ENCODE results near the gene SH2D1B.
"Not testable (repeated sequence)": the region's sequence is repeated elsewhere in the genome, so short reads cannot be mapped to it uniquely, and the experiment has no call there.

SH2D1B gene

DNA sequence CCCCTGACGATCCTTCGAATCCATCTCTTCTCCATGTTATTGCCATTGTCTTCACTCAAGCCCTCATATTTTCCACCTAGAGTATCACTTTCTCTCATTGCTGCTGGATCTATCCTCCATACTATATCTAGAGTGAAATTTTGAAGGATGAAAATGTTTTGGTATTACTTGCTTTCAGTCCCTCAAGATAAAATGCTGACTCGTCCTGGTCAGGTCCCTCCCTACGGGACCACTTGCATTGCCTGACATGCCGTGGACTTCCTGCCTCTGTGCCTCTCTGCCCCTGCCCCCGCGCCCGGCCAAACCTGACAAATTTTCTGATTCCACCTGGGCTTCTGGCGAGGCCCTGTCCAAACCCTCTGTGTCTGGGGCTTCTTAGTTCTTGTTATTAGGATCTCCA, 58.9 kb downstream of the SH2D1B start:
- H3K4me3 ChIP-seq (ENCODE audit: low read depth in 1 of 2, low read length in 2 of 2): no peak overlapping the region
- no peak overlapping the region for H3K9ac ChIP-seq (ENCODE audit: low read depth in 1 of 2, low read length in 2 of 2)
- H3K27ac ChIP-seq (ENCODE audit: low read depth, low read length): no peak overlapping the region
- H3K27me3 ChIP-seq (ENCODE audit: control insufficient read depth in 1 of 2, insufficient read depth in 2 of 2, low read length in 2 of 2): no peaks in the 10 kb centered on the region
- peaks cover 0 to 8% of the 10 kb centered on the region in 2 donors for H3K36me3 ChIP-seq (ENCODE audit: control insufficient read depth in 1 of 2, insufficient read depth in 2 of 2, low read length in 2 of 2)
- H3K4me1 ChIP-seq (ENCODE audit: control insufficient read depth in 1 of 2, insufficient read depth in 2 of 2, low read length in 2 of 2): peaks cover 21 to 22% of the 10 kb centered on the region in 2 donors
- H3K9me3 ChIP-seq (ENCODE audit: control insufficient read depth in 1 of 2, low read length in 2 of 2): no peaks in the 10 kb centered on the region

DNA sequence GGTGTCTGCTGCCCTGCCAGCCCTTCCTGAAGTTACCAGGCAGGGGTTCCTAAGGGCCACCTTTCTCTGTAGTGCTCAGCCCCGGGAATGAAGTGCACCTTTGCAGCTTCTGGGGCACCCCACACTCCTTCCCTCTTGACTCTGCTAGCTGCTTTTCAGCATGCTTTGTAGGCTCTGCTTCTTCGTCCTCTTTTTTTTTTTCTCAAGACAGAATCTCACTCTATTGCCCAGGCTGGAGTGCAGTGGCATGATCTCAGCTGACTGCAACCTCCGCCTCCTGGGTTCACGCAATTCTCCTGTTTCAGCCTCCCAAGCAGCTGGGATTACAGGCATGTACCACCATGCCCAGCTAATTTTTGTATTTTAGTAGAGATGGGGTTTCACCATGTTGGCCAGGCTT, 60.1 kb downstream of the SH2D1B start:
- peaks cover 21 to 31% of the 10 kb centered on the region in 2 donors for H3K4me1 ChIP-seq (ENCODE audit: control insufficient read depth in 1 of 2, insufficient read depth in 2 of 2, low read length in 2 of 2)
- H3K27ac ChIP-seq (ENCODE audit: low read depth, low read length); H3K9ac ChIP-seq (ENCODE audit: low read depth in 1 of 2, low read length in 2 of 2); H3K9me3 ChIP-seq (ENCODE audit: control insufficient read depth in 1 of 2, low read length in 2 of 2); H3K27me3 ChIP-seq (ENCODE audit: control insufficient read depth in 1 of 2, insufficient read depth in 2 of 2, low read length in 2 of 2); H3K4me3 ChIP-seq (ENCODE audit: low read depth in 1 of 2, low read length in 2 of 2); H3K36me3 ChIP-seq (ENCODE audit: control insufficient read depth in 1 of 2, insufficient read depth in 2 of 2, low read length in 2 of 2): not testable (repeated sequence)

DNA sequence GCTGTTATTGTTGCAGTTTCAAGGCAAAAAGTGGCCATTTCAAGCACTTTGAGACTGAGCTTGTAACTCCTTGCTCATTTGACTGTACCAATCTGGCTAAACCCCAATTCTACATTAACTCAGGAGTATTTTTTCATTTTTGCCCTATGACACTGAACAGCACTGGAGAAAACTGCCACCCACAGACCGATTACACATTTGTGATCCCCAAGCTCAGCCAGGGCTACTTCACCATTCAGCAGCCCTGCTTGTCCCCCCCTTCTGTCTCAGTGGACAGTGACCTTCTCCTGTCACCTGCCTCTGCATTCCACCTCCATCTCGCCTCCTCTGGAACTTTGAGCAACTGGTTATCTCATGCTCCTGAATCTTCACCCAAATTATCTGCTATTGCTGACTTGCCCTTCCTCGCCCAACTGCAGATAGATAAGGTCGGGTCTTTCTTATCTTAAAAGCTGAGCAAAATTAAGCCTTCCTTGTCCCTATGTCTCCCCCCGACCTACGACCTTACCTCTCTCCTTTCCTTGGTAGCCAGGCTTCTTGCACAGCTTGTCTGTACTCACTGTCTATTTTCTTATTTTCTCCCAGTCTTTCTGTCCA, 60.6 kb downstream of the SH2D1B start:
- H3K4me3 ChIP-seq (ENCODE audit: low read depth in 1 of 2, low read length in 2 of 2): no peak overlapping the region
- H3K9ac ChIP-seq (ENCODE audit: low read depth in 1 of 2, low read length in 2 of 2): no peak overlapping the region
- peaks cover 0 to 5% of the 10 kb centered on the region in 2 donors for H3K36me3 ChIP-seq (ENCODE audit: control insufficient read depth in 1 of 2, insufficient read depth in 2 of 2, low read length in 2 of 2)
- no peaks in the 10 kb centered on the region for H3K9me3 ChIP-seq (ENCODE audit: control insufficient read depth in 1 of 2, low read length in 2 of 2)
- H3K27me3 ChIP-seq (ENCODE audit: control insufficient read depth in 1 of 2, insufficient read depth in 2 of 2, low read length in 2 of 2): no peaks in the 10 kb centered on the region
- no peak overlapping the region for H3K27ac ChIP-seq (ENCODE audit: low read depth, low read length)
- H3K4me1 ChIP-seq (ENCODE audit: control insufficient read depth in 1 of 2, insufficient read depth in 2 of 2, low read length in 2 of 2): peaks cover 21 to 36% of the 10 kb centered on the region in 2 donors

DNA sequence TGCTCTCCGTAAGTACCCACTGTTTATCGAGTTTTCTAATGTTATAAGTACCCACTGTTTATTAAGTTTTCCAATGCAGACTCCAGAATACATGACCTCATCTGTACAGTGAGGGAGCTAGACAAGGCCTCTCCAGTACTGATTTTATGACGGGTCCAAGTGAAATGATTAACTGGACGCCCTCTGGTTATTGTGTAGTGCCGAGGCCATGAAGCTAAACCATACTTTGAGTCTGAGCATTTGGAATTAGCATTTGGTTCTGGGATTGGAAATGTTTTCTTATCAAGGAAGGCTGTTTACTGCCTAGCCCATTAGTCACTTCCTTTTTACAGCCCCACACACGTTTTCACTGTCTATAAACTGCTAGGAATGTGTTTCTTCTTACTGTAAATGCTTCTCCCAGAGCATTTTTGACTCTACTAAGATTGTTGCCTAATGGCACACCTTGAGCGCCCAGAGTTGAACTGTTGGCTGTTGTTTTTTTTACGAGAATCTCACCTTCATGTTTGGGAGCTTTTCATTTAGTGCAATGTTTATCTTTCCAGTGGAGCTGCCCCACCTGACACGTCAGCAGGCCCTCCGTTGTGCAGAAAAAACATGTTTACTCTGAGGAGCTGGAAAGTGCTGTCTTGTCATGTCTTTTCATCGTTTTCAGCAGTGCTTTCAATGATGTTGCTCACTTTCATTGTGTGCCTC, 62.2 kb downstream of the SH2D1B start:
- no peaks in the 10 kb centered on the region for H3K9me3 ChIP-seq (ENCODE audit: control insufficient read depth in 1 of 2, low read length in 2 of 2)
- no peaks in the 10 kb centered on the region for H3K27me3 ChIP-seq (ENCODE audit: control insufficient read depth in 1 of 2, insufficient read depth in 2 of 2, low read length in 2 of 2)
- peak overlapping the region in 1 of 2 donors; percentile 19 for H3K4me3 ChIP-seq (ENCODE audit: low read depth in 1 of 2, low read length in 2 of 2)
- no peak overlapping the region for H3K9ac ChIP-seq (ENCODE audit: low read depth in 1 of 2, low read length in 2 of 2)
- H3K36me3 ChIP-seq (ENCODE audit: control insufficient read depth in 1 of 2, insufficient read depth in 2 of 2, low read length in 2 of 2): no peaks in the 10 kb centered on the region
- peaks cover 21 to 36% of the 10 kb centered on the region in 2 donors for H3K4me1 ChIP-seq (ENCODE audit: control insufficient read depth in 1 of 2, insufficient read depth in 2 of 2, low read length in 2 of 2)
- H3K27ac ChIP-seq (ENCODE audit: low read depth, low read length): peak overlapping the region; percentile 11

DNA sequence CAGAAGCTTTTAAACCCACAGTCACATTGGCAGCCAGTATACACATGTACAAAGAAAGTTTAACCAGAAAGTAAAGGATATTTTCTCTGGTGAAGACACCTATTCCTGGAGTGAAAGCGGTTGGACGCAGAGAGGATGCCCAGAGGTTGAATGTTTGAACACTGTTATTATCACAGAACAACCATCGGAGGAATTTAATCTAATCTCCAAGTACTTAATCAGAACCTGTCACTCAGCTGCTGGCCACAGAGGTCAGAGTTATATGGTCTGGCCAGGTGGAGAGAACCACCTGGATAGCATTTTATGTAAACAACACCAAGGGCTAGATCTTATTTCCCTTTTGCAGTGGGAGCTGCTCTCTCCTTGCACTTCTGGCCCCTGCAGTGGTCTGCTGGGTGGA, 64.7 kb downstream of the SH2D1B start:
- H3K4me3 ChIP-seq (ENCODE audit: low read depth in 1 of 2, low read length in 2 of 2): no peak overlapping the region
- H3K27ac ChIP-seq (ENCODE audit: low read depth, low read length): no peak overlapping the region
- no peaks in the 10 kb centered on the region for H3K27me3 ChIP-seq (ENCODE audit: control insufficient read depth in 1 of 2, insufficient read depth in 2 of 2, low read length in 2 of 2)
- peaks cover 16 to 28% of the 10 kb centered on the region in 2 donors for H3K4me1 ChIP-seq (ENCODE audit: control insufficient read depth in 1 of 2, insufficient read depth in 2 of 2, low read length in 2 of 2)
- no peak overlapping the region for H3K9ac ChIP-seq (ENCODE audit: low read depth in 1 of 2, low read length in 2 of 2)
- H3K36me3 ChIP-seq (ENCODE audit: control insufficient read depth in 1 of 2, insufficient read depth in 2 of 2, low read length in 2 of 2): no peaks in the 10 kb centered on the region
- H3K9me3 ChIP-seq (ENCODE audit: control insufficient read depth in 1 of 2, low read length in 2 of 2): no peaks in the 10 kb centered on the region

Measured in duodenal mucosa (tissue), 2 donors.